Lung microvascular endothelial cell (primary cell): Measurements from ENCODE around the gene ZNF511. TPM values are rescaled to one million over a fixed set of nuclear protein-coding genes. Genes with fewer than 3 reads are reported as not detected.
A peak's percentile ranks its signal among the peaks of the same experiment; 100 is the strongest.
"Not testable (repeated sequence)": the region's sequence is repeated elsewhere in the genome, so short reads cannot be mapped to it uniquely, and the experiment has no call there.

Experiments
- DNase-seq, 2 donors: peaks; one replicate each; pipeline versions ENCODE4 v3.0.0 to v3.0.0-alpha.2; 2010; ENCODE audit warnings: low read depth in 2 of 2
- total RNA-seq: library from RNA; depleted of rRNA; stranded (reverse); fragments of >200 nt; gene quantifications from 2 replicates; pipeline ENCODE4 v1.2.1, GENCODE V29; 2014

ZNF511 gene, protein sequence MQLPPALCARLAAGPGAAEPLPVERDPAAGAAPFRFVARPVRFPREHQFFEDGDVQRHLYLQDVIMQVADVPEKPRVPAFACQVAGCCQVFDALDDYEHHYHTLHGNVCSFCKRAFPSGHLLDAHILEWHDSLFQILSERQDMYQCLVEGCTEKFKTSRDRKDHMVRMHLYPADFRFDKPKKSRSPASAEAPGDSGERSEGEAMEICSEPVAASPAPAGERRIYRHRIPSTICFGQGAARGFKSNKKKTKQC
- total RNA-seq: 16.8 and 24.8 TPM in 2 replicates

DNA sequence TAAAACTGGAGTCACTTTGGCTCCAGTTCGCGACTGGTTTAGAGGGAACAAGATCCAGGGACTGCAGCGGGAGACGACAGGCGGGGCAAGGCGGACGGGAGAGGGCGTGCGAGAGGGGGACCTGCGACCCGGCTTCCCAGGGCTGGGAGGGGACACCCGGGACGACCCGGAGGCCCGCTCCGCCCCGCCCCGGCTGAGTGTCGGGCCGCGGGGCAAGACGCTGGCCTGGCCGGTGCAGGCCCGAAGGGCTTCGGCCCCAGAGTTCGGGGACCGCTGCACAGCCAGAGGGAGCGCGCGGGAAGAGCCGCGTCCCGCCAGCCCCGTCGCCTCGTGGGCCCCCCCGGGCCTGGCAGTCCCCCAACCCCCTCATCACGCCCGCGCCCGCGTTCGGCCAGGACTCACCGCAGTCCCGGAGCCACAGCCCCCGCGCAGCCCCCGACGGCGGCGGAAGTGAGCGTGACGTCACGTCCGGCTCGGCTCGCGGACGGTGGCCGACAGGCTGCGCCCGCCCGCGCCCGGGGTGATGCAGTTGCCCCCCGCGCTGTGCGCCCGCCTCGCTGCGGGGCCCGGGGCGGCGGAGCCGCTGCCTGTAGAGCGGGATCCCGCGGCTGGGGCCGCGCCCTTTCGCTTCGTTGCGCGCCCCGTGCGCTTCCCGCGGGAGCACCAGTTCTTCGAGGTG, at the start of gene ZNF511, which contains the start of gene TUBGCP2:
Gene ZNF511, plus strand, starts transcription at position 494 of the 679 bp plus-strand sequence. Its CDS starts 30 bp downstream, at position 524.
Gene TUBGCP2, minus strand, starts transcription at position 452 of the 679 bp plus-strand sequence. CDS start 5,931 bp downstream, outside the sequence.
- DNase-seq: peak; percentile 90 to 94

DNA sequence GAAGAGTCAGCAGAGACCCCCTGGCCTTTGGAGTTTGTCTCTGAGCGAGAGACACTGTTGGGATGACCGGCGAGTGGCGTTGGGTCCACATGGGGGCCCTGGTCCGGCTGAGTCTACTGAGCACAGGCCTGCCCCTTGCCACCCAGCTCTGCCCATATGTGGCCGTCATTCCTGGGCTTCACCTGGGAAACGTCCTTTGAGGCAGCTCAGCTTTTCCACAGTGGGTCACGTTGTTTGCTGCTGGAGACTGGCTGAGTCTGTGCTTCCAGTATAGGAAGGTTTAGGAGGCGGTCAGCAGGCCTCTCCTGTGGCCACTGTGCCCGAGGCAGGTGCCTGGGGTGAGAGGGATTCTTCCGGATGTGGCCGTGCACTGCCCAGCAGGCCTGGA, 49.1 kb upstream of the ZNF511 start:
- no peak for DNase-seq

DNA sequence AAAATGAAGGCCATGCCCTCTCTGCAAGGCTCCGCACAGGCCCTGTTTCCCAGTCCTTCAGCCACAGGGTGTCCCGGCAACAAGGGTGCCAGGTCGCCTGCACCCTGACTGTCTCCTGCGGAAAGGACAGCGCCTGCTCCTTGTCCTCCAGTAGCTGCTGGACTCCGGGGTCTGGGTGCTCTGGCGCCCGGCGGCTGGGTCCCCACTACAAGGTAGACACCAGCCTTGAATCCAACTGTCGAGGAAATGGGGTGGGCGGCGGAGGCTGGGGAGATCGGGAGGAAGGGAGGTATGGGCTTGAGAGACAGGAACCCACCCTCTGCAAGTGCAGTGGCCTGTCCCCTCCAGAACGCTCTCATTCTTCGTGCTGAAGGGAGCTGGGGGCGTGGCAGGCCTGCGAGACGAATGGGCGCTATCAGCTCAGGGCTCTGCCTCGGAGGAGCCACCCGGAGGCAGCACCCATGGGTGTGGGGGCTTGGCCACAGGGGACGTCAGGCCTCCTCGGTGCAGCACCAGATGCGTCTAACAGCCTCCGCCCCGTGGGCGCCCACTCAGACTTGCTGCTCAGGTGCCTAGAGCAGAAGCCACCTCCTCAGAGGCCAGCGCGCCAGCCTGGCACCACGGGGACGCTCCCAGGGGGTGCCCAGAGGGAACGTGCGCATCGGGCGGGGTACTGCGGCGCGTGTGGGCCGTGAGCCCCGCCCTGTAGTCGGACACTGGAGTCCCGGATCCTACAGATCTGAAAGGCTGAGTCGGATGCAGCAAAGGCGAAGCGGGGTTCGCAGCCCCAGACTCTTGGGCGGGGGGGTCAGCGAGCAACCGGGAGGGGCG, 47.6 kb upstream of the ZNF511 start:
- DNase-seq: peak in 1 of 2 donors; percentile 46

DNA sequence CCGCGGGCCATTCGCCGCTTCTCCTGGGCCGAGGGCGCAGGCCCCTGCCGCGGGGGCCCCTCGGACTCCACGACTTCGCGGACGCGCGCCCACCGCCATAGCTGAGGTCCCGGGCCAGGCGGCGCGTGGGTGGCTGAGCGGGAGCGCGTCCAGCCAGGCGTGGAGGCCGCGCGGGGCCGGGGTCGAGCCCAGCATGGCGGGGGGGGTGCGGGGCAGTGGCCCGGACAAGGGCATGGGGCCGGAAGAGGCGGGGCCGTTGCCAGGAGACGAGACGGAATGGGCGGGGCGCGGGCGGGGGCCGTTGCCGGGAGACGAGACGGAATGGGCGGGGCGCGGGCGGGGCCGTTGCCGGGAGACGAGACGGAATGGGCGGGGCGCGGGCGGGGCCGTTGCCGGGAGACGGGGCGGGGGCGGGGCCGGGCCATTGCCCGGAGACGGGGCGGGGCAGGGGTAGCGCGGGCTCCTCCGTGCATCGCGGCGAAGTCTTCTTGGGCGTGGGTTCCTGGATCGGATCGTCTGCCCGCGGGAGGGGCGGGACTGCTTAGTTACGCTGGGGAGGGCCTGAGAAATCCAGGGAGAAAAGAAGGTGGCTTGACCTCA, 46.9 kb upstream of the ZNF511 start:
- peak; percentile 54 to 80 for DNase-seq

DNA sequence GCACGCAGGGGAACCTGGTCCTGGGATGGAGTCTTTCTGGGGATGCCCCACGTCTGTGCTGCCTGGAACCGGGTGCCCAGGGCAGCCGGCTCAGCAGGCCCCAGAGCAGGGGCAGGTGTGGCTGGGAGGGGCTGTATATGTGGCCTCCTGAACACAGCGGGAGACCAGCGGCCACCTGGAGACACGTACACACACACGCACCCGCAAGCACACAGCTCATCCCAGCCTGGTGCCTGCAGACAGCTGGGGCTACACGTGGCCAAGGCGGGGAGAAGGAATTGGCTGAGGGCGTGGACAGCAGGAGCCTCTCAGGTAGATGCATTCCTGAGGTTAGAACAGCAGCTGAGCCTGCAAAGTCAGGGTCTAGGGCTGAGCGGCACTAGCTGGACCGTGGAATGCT, 46.0 kb upstream of the ZNF511 start:
- no peak for DNase-seq

DNA sequence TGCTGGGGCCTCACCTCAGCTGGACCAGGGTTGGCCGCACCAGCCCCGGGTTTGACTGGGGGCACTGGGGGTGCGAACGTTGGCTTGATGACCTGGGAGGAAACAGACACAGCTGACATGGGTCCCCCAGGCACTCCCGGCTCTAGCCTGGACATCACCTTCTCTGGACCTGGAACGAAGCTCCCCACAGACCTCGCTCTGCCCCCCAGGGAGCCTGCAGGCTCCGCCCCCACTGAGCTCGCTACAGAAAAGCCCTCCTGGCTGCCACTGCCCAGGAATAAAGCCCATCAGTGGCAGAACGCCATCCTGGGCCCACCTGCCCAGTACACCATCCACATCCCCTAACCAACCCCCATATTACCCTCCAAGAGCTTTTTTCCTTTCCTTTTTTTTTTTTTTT, 45.0 kb upstream of the ZNF511 start:
- no peak for DNase-seq

DNA sequence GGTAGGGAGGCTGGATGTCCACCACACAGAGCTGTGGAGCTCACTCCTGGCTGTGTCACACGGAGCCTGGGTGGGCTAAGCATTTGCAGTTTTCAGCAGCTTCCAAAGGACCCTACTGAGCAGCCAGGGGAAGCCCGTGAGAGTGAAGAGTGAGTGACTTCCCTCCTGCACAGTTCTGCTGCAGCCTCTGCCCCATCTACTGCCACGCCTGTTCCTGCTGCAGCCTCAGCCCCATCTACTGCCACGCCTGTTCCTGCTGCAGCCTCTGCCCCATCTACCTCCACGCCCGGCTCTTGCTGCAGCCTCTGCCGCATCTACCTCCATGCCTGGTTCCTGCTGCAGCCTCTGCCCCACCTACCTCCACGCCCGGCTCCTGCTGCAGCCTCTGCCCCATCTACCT, 44.3 kb upstream of the ZNF511 start:
- DNase-seq: no peak

DNA sequence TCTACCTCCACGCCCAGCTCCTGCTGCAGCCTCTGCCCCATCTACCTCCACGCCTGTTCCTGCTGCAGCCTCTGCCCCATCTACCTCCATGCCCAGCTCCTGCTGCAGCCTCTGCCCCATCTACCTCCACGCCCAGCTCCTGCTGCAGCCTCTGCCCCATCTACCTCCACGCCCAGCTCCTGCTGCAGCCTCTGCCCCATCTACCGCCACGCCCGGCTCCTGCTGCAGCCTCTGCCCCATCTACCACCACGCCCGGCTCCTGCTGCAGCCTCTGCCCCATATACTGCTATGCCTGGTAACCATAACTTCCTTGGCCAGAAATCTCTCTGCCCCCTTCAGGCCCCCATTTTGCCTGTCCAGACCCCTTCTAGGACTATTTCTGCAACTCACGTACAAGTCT, 43.7 kb upstream of the ZNF511 start:
- not testable (repeated sequence) for DNase-seq

DNA sequence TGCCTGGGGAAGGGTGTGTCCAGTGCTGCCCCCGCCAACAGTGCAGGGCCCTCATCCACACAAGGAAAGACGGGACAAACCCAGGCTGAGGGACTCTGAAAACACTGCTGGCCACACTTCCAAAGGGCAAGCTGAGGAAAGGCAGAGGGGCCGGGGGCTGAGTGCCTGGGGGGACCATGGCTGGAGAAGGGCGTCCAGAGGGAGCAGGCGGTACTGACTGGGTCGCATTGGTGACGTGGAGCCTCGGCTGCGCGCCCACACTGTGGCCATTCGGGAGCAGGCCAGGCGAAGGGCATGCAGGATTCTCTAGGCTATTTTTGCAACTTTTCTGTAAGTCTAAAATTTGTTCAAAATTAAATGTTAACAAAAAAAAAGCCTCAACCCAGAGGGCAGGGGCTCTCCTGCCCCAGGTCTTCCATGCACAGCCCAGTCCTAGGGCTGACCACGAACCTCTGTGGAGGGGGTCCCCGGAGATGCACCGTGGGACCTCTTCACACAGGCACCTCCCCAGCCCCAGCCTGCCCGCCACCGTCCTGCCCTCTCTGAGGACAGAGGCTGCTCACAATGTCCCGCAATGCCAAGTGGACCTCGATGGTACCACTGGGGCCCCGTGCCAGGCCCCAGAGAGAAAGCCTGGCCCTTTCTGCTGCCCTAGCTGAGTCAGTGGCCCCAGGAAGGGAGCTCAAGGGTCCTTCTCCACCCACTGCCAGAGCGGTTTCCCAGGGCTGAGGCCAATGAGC, 42.5 kb upstream of the ZNF511 start:
- no peak for DNase-seq

DNA sequence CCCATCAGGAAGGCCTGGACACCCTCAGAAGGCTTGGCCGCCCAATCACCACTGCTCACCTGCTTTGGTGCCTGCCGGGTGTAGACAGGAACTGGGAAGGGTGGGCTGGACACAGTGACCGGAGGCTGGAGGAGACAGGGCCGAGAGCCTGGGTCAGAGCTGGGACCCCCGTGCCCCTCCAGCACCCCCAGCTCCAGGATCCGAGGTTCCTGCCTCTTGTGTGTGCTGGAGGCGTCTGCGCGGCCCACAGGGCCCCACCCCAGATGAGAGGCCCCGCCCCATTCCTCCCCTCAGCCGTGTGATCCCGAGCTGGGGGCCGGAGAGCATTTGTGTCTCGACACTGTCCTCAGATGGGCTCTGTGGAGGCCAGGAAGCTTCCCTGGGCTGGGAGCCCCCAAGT, 41.4 kb upstream of the ZNF511 start:
- no peak for DNase-seq

DNA sequence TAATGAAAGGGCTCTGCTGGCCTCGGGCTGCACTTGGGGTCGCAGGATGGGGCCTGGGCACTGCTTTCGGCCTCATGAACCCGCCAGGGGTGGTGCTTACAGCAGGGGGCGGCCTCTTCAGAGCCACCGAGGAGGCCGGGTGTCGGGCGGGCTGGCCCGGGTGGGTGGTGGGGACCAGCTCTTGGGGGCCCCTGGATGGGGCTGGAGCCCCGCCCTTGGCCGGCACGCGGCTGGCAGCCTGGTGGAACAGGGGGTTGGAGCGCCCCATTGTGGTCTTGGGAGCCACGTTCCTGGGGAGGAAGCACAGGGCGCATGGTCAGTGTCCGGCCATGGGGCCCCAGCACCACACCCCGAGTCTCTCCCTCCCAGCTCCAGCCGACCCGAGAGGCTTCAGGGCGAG, 40.9 kb upstream of the ZNF511 start:
- DNase-seq: no peak

DNA sequence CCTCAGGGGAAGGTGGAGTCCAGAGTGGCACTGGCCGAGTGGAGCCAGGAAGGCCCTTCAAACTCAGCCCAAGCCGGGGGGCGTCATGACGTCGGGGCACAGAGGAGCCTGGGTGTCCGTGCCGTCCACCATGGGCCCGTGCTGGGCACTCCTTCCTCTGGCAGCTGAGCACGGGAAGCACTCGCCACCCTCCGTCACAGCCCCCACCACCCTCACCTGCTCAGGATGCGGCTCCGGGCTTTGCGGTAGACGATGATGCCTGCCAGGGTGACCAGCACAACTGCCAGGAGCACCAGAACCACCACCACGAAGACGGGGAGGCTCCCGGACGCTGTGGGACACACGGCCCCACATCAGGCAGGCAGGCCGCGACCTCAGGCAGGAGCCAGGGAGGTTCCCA, 40.2 kb upstream of the ZNF511 start:
- DNase-seq: no peak

DNA sequence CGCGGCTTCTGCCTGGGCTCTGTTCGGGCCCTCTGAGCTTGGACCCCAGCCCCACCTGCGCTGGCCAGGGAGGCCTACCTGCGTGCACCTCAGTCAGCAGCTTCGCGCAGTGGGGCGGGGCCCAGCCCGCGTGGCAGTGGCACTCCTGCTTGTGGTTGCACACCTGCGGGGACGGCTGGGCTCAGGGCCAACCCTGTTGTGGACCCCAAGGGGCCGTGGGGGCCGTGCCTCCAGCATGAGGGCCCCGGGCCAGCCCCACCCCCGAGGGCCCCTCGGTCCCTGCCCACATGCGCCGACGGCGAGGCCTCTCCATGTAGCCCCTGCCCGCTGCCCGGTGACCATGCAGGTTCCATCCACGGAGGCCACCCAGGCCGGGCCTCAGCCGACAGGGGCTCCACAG, 39.3 kb upstream of the ZNF511 start:
- DNase-seq: no peak

DNA sequence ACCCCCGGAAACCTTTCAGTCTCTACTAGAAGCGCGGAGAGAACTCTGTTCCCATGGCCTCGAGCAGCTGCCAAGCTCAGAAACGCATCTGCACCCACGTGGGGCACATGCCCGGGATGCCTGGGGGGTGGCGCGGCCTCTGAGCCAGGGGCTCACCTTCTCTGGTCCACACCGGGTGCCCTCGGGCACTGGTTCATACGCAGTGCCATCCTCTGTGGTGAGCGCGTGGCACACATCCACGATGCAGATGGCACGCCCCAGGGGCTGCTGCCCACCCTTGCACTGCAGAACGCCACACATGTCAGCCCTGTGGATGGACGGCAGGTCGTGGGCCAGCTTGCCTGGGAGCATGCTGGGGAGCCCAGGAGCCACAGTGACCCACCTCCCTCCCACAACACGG, 38.5 kb upstream of the ZNF511 start:
- DNase-seq: no peak

DNA sequence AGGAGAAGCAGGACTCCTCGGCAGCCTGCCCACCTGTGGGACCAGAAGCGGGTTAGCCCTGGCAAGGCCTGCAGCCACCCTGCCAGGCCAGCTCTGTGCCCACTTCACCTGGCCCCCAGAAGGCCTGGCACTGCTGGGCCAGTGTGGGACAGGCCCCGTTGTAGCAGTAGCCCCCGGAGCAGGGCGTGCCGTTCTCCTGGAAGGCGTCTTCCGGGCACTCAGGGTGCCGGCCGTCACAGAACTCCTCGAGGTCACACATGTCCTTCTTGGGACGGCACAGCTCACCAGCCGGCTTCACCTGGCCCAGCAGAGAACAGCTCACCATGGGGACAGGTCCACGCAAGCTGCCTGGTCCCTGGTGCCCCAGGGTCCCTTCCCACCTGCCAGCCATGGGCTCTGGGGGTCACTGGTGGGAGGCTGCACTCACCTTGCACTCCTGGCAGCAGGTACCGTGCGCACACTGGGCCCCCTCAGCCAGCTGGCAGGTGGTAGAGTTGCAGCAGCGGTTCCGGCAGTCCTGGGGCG, 37.9 kb upstream of the ZNF511 start:
- DNase-seq: no peak

DNA sequence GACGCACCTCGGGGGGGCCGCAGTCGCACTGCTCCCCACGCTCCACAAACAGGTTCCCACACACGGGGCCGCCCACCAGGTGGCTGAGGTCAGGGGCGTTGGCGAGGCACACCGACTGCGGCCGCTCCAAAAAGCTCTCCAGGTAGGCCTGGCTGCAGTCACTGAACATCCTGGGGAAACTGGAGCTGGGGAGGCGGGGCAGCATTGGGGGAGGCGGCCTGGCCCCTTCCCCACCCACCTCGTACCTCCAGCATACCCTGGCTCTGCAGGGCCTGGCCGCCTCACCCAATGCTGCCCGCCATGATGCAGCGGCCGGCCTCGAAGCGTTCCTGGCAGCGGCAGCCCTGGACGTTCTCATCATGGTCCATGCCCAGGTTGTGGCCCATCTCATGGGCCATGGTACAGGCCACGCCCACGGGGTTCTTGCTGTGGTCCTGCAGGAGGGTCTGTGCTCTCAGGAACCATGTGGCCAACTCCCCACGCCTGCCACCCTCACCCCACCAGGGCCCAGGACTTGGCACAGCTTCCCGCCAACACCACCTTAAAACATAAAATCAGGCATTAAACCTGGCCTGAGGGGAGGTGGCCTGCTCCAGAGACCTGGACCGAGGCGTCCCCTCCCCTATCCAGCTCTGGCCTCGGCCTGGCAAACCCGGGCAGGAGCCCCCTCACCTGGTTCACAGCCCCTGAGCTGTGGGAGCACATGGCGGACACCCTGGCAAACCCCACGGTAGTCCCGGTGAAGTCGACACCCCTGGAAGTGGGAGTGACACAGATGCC, 37.0 kb upstream of the ZNF511 start:
- DNase-seq: no peak

DNA sequence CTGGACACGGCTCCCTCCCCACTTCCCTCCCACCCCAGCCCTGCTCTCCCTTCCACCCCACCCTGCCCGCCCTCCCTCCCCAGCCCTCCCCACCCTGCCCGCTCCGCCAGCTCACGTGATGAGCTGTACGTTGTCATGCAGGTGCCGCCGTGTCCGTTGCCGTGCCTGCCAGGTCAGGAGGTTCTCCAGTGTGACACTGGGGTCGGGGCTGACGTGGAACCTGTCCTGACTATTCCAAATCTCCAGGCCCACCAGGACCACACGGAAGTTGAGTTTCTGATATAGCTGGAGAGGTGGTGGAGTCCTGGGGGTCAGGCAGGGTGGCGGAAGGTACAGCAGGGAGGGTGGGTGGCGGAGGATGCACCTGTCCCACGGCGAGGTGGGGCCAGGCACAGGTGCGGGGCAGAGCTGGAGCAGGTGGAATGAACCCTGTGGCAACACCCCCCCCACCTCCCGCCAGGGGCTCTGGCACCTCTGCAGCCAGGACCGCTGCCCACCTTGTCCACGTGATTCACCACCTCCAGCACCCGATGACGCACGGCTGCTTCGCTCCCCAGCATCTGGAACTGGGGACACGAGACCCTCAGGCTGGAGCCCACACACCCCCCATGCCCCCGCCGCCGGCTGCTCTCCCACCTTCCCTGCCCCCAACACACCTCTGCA, 36.3 kb upstream of the ZNF511 start:
- no peak for DNase-seq

DNA sequence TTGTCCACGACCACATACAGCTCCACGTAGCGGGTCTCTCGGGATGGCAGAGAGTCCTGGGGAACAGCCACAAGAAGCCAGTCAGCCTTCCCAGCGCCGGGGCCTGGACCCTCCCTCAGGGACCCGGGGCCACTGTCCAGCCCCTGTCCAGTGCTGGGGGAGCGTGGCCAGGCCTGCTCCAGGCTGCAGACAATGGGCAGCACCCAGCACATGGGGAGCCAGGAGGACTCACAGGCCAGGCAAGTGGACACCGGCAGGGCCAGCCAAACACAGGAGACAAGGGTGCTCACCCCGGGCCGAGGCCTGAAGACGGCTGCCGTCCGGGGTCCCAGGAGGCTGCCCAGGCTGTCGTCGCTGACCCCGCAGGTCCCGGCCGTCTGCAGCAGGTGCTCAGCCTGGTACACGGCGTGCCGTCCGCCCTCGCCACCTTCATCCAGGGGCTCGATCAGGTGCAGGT, 35.7 kb upstream of the ZNF511 start:
- DNase-seq: no peak

DNA sequence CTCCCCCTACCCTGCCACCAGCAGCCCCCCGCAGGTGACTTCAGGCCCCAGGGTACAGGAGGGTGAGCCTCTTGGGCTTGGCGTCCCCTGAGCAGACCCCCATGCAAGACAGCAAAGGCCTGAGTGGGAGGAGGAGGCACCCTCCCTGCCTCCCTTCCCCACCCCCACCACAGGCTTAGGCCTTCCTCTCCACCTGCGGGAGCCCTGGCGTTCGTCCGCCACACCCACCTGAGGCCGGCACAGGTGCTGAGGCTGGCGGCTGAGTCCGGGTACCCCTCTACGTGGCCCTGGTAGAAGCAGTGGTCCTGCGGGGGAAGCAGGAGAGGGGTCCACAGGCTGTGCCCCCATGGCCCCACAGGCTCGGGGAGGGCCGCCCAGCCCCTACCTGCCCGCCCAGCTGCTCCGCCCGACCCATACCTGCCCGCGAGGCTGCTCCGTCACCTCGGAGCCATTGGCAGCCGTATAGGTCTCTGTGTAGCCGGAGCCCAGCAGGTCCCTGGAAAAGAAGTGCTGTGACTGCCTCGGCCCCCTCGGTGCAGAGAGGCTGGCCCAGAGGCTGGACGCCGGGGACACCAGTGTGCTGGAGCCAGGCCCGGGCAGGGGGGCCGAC, 35.1 kb upstream of the ZNF511 start:
- no peak for DNase-seq
